ENCODE measurements around the gene DRD5. TPM values are rescaled to one million over a fixed set of nuclear protein-coding genes. Genes with fewer than 3 reads are reported as not detected.
"Not testable (repeated sequence)": the region's sequence is repeated elsewhere in the genome, so short reads cannot be mapped to it uniquely, and the experiment has no call there.

The DRD5 gene
- total RNA-seq, 1 donor from 2014 or later = not detected

DNA sequence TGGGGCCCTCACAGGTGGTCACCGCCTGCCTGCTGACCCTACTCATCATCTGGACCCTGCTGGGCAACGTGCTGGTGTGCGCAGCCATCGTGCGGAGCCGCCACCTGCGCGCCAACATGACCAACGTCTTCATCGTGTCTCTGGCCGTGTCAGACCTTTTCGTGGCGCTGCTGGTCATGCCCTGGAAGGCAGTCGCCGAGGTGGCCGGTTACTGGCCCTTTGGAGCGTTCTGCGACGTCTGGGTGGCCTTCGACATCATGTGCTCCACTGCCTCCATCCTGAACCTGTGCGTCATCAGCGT lies 652 bp downstream of the DRD5 start:
- TF ChIP-seq, protein P1, sequence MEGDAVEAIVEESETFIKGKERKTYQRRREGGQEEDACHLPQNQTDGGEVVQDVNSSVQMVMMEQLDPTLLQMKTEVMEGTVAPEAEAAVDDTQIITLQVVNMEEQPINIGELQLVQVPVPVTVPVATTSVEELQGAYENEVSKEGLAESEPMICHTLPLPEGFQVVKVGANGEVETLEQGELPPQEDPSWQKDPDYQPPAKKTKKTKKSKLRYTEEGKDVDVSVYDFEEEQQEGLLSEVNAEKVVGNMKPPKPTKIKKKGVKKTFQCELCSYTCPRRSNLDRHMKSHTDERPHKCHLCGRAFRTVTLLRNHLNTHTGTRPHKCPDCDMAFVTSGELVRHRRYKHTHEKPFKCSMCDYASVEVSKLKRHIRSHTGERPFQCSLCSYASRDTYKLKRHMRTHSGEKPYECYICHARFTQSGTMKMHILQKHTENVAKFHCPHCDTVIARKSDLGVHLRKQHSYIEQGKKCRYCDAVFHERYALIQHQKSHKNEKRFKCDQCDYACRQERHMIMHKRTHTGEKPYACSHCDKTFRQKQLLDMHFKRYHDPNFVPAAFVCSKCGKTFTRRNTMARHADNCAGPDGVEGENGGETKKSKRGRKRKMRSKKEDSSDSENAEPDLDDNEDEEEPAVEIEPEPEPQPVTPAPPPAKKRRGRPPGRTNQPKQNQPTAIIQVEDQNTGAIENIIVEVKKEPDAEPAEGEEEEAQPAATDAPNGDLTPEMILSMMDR (IDR thresholded peaks at IDR 0.05; ENCODE audit: insufficient read depth, low read length, poor library complexity, severe bottlenecking) = no peak

DNA sequence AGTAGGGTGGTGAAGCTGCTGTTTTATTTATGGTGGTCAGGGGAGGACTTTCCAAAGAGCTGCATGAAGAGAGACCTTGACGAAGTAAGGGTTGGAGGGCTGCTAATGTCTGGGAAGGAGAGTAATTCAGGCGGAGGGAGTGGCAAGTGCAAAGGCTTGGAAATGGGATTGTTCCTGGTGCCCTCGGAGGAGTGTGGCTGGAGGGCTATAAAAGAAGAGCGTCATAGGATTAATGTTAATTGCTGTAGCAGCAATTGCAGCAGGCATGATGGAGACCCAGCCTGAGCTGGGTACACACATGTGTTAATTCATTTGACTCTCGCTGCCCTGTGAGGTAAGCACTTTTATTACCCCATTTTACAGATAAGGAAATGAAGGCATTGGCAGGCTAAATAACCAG lies 4.5 kb downstream of the DRD5 start:
- H3K36me3 ChIP-seq (ENCODE audit: control insufficient read depth, insufficient read depth, low read length); DNase-seq (ENCODE audit: low read depth); H3K4me3 ChIP-seq (ENCODE audit: low read depth, low read length): not testable (repeated sequence)
- peaks cover 13% of the 10 kb centered on the region for H3K27me3 ChIP-seq (ENCODE audit: control insufficient read depth, insufficient read depth, low read length)

More for the DNA sequence above, 652 bp downstream of the DRD5 start:
- Histone ChIP-seq H3K36me3 (ENCODE audit: control insufficient read depth, insufficient read depth, low read length) (no peaks in the 10 kb centered on the region), H3K27me3 (ENCODE audit: control insufficient read depth, insufficient read depth, low read length) (peaks cover 13% of the 10 kb centered on the region), H3K4me3 (ENCODE audit: low read depth, low read length) (no peak overlapping the region)
- DNase-seq (ENCODE audit: low read depth) = no peak

DNA sequence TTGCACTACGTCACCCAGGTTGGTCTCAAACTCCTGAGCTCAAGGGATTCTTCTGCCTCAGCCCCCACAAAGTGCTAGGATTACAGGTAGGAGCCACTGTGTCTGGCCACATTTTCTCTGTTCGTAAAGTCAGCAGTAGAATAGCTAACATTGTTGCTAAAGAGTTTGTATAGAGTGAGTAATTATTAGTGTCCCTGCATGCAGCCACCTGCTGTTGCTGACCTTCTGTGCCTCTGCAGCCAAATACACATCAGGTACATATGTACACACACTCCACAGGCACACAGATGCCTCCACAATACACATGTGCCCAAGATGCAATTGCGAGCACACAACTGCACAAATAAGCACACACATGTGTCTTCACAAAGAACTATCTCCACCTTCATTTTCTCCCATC lies 10.9 kb downstream of the DRD5 start:
- H3K27me3 ChIP-seq (ENCODE audit: control insufficient read depth, insufficient read depth, low read length) = no peaks in the 10 kb centered on the region
- DNase-seq (ENCODE audit: low read depth) = no peak
- no peak overlapping the region for H3K4me3 ChIP-seq (ENCODE audit: low read depth, low read length)
- no peaks in the 10 kb centered on the region for H3K36me3 ChIP-seq (ENCODE audit: control insufficient read depth, insufficient read depth, low read length)
- TF ChIP-seq, protein P1 (IDR thresholded peaks at IDR 0.05; ENCODE audit: insufficient read depth, low read length, poor library complexity, severe bottlenecking) = no peak

DNA sequence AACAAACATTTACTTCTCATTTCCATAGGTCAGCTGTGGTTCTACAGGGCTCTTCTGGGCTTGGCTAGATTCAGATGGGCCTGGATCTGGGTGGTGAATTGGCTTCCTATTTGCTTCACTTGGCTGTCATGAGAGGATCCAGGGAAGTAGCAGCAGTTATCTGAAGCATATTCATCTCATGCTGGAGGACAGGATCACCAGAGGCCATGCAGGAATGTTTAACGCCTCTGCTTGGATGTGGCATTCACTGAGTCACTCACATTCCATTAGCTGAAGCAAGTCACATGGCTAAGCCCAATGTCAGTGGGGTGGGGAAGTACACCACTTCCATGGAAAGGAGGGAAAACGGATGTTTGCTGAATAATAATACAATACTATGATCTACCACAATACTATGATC lies 15.2 kb downstream of the DRD5 start:
- not testable (repeated sequence) for H3K36me3 ChIP-seq (ENCODE audit: control insufficient read depth, insufficient read depth, low read length); H3K27me3 ChIP-seq (ENCODE audit: control insufficient read depth, insufficient read depth, low read length); DNase-seq (ENCODE audit: low read depth); H3K4me3 ChIP-seq (ENCODE audit: low read depth, low read length)

DNA sequence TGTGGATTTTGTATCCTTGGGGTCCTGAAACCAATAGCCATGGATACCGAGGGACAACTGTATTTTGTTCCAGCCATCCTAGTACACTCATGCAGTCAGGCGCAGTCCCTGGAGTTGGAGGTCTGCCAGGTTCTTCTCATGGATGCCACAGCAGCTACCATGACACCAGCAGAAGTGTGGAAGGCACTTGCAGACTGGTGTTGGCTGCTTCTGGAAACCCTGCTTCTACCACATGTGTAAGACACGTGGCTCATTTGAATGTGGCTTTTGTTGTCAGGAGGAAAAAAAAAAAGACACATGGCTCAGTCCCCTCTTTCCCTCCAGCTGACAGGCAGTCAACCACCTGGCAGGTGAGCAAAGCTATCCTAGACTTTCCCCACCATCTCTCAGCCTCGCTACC lies 19.4 kb downstream of the DRD5 start:
- no peak for DNase-seq (ENCODE audit: low read depth)
- H3K4me3 ChIP-seq (ENCODE audit: low read depth, low read length) = no peak overlapping the region
- H3K36me3 ChIP-seq (ENCODE audit: control insufficient read depth, insufficient read depth, low read length) = no peaks in the 10 kb centered on the region
- TF ChIP-seq, protein P1 (IDR thresholded peaks at IDR 0.05; ENCODE audit: insufficient read depth, low read length, poor library complexity, severe bottlenecking) = no peak
- H3K27me3 ChIP-seq (ENCODE audit: control insufficient read depth, insufficient read depth, low read length) = no peaks in the 10 kb centered on the region

DNA sequence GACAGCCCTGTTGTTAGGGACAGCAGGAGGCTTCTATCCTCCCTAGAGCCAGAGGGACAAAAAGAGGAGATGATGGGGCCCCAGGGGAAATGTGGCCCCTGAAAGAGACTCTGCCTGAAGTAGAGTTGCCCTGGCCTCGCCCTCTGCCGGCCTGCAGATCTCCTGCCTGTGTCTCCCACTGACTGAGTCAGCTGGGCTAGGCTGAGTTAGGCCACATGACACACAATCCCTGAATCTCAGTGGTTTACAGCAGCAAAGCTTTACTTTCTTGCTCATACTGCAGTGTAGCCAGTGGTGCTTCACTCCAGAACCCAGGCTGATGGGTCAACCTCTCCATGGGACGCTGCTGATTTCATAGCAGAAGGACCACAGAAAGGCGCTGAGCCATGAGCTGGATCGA lies 23.5 kb downstream of the DRD5 start:
- TF ChIP-seq, protein P1 (IDR thresholded peaks at IDR 0.05; ENCODE audit: insufficient read depth, low read length, poor library complexity, severe bottlenecking) = no peak
- DNase-seq (ENCODE audit: low read depth) = no peak
- no peak overlapping the region for H3K4me3 ChIP-seq (ENCODE audit: low read depth, low read length)
- H3K27me3 ChIP-seq (ENCODE audit: control insufficient read depth, insufficient read depth, low read length) = no peaks in the 10 kb centered on the region
- no peaks in the 10 kb centered on the region for H3K36me3 ChIP-seq (ENCODE audit: control insufficient read depth, insufficient read depth, low read length)

DNA sequence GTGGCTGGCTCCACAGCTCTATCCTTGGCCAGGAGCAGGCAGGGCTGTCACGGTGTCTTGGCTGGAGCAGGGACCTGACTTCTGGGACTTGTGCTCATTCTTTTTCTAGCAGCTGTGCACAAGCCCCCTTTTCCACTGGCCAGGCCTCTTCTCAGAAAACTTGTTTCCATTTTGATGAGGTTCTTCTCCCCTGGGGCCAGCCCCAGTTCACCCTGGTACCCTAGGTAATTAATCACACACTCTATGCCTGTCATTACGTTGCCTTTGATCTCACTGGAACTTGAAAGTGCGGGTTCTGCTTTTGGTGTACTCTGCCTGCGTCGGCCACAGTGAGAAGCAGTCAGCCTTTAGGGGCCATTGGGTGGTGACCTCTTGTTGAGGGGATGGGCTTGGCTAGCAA lies 26.6 kb downstream of the DRD5 start:
- Histone ChIP-seq H3K4me3 (ENCODE audit: low read depth, low read length) (no peak overlapping the region), H3K36me3 (ENCODE audit: control insufficient read depth, insufficient read depth, low read length) (no peaks in the 10 kb centered on the region), H3K27me3 (ENCODE audit: control insufficient read depth, insufficient read depth, low read length) (no peaks in the 10 kb centered on the region)
- TF ChIP-seq, protein P1 (IDR thresholded peaks at IDR 0.05; ENCODE audit: insufficient read depth, low read length, poor library complexity, severe bottlenecking) = no peak
- DNase-seq (ENCODE audit: low read depth) = no peak
